ENCODE results near the gene MXD3.
"Not testable (repeated sequence)": the region's sequence is repeated elsewhere in the genome, so short reads cannot be mapped to it uniquely, and the experiment has no call there.

Gene MXD3

GRCh38 chr5:177317959-177318377, 6.3 kb upstream of the MXD3 start:
- peak in 1 of 2 experiments; percentile 73 for DNase-seq

- no peak for DNase-seq
Observed at GRCh38 chr5:177316005-177316404, 4.3 kb upstream of the MXD3 start.

- DNase-seq = no peak
Observed at GRCh38 chr5:177315411-177315810, 3.7 kb upstream of the MXD3 start.

- DNase-seq = no peak
Observed at GRCh38 chr5:177314376-177315342, 3.0 kb upstream of the MXD3 start.

- no peak for DNase-seq
Observed at GRCh38 chr5:177313561-177314259, 2.0 kb upstream of the MXD3 start.

- DNase-seq = peak in 1 of 2 experiments; percentile 80
Observed at GRCh38 chr5:177312649-177313181, 1.0 kb upstream of the MXD3 start.

- DNase-seq = no peak
Observed at GRCh38 chr5:177311392-177311722, 341 bp downstream of the MXD3 start.

- DNase-seq = no peak
Observed at GRCh38 chr5:177310757-177311391, 824 bp downstream of the MXD3 start.

GRCh38 chr5:177310332-177310731, 1.4 kb downstream of the MXD3 start:
- no peak for DNase-seq

- peak; percentile 76 to 87 for DNase-seq
Observed at GRCh38 chr5:177309351-177310191, 2.1 kb downstream of the MXD3 start.

GRCh38 chr5:177308740-177309139, 3.0 kb downstream of the MXD3 start:
- DNase-seq = no peak

GRCh38 chr5:177307544-177308363, 3.9 kb downstream of the MXD3 start:
- DNase-seq = no peak

- DNase-seq = no peak
Observed at GRCh38 chr5:177306674-177307543, 4.8 kb downstream of the MXD3 start.

GRCh38 chr5:177306103-177306640, 5.5 kb downstream of the MXD3 start:
- not testable (repeated sequence) for DNase-seq

- peak; percentile 43 to 58 for DNase-seq
Observed at GRCh38 chr5:177304392-177305119, 7.1 kb downstream of the MXD3 start.

- DNase-seq = peak in 1 of 2 experiments; percentile 58
Observed at GRCh38 chr5:177303925-177304391, 7.7 kb downstream of the MXD3 start.

GRCh38 chr5:177303121-177303924, 8.4 kb downstream of the MXD3 start, which contains the start of the genes PRELID1 and RAB24:
PRELID1 (plus strand) TSS chr5:177303799; CDS start chr5:177303986, 187 bp downstream.
RAB24 (minus strand) TSS chr5:177303719; CDS start chr5:177303288, 431 bp downstream.
- peak; percentile 74 to 78 for DNase-seq
